ENCODE measurements around the gene MDFIC2. TPM values are rescaled to one million over a fixed set of nuclear protein-coding genes. Genes with fewer than 3 reads are reported as not detected.

The MDFIC2 gene
- total RNA-seq, 2 donors from 2014 or later: not detected

DNA sequence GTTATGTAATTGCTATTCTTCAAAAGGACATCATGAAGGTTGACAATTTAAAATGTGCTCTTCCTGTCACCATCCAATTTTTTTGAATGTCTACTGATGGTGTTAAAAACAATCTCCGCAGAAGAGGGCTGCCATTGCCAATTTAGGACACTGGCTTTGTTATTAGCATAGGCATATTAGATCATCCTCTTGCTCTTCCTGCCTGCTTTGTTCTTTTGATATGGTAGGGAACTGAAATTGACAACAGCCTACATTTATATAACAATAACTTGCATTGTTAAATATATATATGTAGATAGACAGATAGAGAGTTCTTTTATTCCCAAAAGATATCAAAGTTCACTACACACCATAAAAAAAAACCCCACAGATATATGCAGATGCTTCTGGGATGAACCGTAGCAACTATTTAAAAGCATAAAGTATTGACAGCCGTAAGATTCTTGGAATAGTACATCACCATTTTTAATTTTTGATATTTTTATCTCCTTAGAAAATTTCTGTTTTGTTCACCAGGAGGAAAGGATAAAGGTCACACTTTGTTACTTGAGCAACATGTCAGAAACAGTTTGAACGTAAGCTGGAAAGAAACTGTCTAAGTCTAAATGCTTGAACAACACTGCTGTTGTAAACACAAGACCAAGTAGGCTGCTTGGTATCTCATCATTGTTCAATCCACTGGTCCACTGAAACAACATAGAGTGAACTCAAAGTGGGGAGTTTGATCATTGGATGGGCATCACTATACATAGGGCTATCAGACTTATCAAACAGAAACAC, 66.5 kb downstream of the MDFIC2 start:
- Histone ChIP-seq H3K27me3 (no peaks in the 10 kb centered on the region), H3K9me3 (no peaks in the 10 kb centered on the region), H3K27ac (no peak overlapping the region), H3K4me3 (no peak overlapping the region), H3K36me3 (no peaks in the 10 kb centered on the region), H3K4me1 (no peaks in the 10 kb centered on the region)
- TF ChIP-seq CTCF (IDR thresholded peaks at IDR 0.05): no peak
- no peak for DNase-seq (ENCODE audit: low spot score)

DNA sequence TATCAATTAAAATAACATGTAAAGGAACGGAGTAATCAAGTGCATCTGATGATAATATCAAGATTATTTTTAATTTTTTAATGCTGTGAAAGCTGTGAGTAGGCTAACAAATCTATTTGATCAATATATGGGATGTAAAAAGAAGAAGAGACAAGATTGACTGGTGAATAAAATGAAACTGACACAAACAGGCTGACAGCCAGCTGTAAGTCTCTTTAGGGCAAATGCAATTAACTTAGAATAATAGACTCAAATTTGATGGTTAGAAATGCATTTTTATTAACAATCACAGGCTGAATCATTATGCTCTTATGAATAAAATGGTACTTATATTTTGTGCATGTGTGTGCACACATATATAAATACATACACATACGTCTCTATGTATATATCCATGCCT, 68.0 kb downstream of the MDFIC2 start:
- Histone ChIP-seq H3K9me3 (no peaks in the 10 kb centered on the region), H3K36me3 (no peaks in the 10 kb centered on the region), H3K4me3 (no peak overlapping the region), H3K4me1 (no peaks in the 10 kb centered on the region), H3K27ac (no peak overlapping the region), H3K27me3 (no peaks in the 10 kb centered on the region)
- DNase-seq (ENCODE audit: low spot score): no peak
- TF ChIP-seq CTCF (IDR thresholded peaks at IDR 0.05): no peak

DNA sequence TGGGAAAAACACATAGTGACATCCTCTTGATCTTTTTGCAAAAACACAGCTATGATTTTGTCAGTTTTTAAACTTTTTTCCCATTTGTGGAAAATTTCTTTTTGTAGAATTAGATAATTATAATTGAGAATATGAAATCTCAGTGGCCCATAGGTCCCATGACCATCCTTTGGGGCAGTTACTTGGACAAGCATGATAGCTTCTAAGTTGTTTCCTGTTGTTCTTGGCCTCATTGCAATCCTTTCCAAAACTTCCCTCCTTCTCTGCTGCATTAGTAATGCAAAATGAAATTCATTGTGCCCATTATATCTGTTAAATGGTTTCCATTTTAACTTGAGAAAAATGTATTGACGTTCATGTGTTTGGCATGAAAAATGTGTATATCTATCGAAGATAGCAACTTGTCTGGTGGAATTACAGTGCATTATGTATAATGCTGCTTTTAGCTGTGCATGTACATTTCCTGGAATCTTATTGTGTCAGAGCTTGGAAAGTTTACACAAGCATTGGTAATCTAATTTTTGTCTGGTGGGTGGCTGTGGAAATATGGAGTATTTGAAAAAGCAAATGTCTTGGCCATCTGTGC, 70.0 kb downstream of the MDFIC2 start:
- TF ChIP-seq CTCF (IDR thresholded peaks at IDR 0.05): no peak
- Histone ChIP-seq H3K4me3 (no peak overlapping the region), H3K36me3 (no peaks in the 10 kb centered on the region), H3K27ac (no peak overlapping the region), H3K4me1 (no peaks in the 10 kb centered on the region), H3K27me3 (no peaks in the 10 kb centered on the region), H3K9me3 (no peaks in the 10 kb centered on the region)
- no peak for DNase-seq (ENCODE audit: low spot score)

GRCh38 chr3:70233812-70234211, 78.6 kb downstream of the MDFIC2 start:
- Histone ChIP-seq H3K27me3 (no peaks in the 10 kb centered on the region), H3K27ac (no peak overlapping the region), H3K36me3 (no peaks in the 10 kb centered on the region), H3K4me1 (no peaks in the 10 kb centered on the region), H3K9me3 (peaks cover 0 to 9% of the 10 kb centered on the region in 2 donors), H3K4me3 (no peak overlapping the region)
- no peak for DNase-seq (ENCODE audit: low spot score)
- no peak for TF ChIP-seq CTCF (IDR thresholded peaks at IDR 0.05)

DNA sequence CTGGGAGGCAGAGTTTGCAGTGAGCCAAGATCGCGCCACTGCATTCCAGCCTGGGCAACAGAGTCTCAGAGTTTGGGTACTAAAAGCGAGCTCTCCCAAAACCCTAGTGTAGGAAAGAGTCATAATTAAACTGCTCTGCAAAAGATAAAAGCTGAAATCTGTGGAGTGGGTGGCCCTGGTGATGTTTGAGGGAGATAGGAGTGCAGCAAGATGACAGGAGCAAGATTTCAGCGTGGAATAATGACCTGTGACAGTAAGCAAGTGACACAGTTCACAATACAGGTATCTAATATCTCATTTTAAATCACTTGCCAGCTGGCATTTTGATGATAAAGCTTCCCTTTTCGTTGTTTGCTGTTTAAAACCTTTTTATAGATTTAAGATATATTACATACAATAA, 79.3 kb downstream of the MDFIC2 start:
- no peak for TF ChIP-seq CTCF (IDR thresholded peaks at IDR 0.05)
- no peak for DNase-seq (ENCODE audit: low spot score)
- Histone ChIP-seq H3K27ac (no peak overlapping the region), H3K36me3 (no peaks in the 10 kb centered on the region), H3K9me3 (peaks cover 0 to 9% of the 10 kb centered on the region in 2 donors), H3K4me1 (no peaks in the 10 kb centered on the region), H3K27me3 (no peaks in the 10 kb centered on the region), H3K4me3 (no peak overlapping the region)
